ENCODE measurements around the gene OPTC.
"Not testable (repeated sequence)": the region's sequence is repeated elsewhere in the genome, so short reads cannot be mapped to it uniquely, and the experiment has no call there.

The OPTC gene

DNA sequence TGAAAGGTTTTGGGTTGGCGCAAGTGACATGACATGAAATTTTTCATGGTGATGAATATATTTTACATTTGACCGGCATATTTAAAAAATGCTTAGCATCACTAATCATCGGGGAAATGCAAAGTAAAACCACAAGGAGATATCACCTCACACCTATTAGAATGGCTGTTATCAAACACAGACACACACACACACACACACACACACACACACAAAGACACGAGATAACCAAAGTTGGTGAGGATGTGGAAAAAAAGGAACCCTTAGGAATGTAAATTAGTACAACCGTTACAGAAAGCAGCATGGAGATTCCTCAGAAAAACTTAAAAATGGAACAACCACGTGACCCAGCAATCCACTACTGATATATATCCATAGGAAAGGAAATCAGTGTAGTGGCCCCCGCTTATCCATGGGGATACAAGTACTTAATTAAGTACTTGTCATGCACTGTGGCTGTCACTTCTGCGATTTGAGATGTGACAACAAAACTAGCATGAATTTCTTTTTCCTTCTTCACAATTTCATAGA lies 34.2 kb upstream of the OPTC start:
- no peak overlapping the region for H3K4me3 Mint-ChIP-seq
- no peaks in the 10 kb centered on the region for H3K36me3 Mint-ChIP-seq
- H3K9me3 Mint-ChIP-seq (ENCODE audit: low read depth), result no peaks in the 10 kb centered on the region
- peaks cover 6% of the 10 kb centered on the region for H3K27me3 Mint-ChIP-seq
- H3K4me1 Mint-ChIP-seq (ENCODE audit: low read depth), result no peaks in the 10 kb centered on the region
- no peak overlapping the region for H3K27ac Mint-ChIP-seq

- no peaks in the 10 kb centered on the region for H3K36me3 Mint-ChIP-seq
- H3K4me1 Mint-ChIP-seq (ENCODE audit: low read depth), result no peaks in the 10 kb centered on the region
- no peak overlapping the region for H3K27ac Mint-ChIP-seq
- H3K27me3 Mint-ChIP-seq, result peaks cover 6% of the 10 kb centered on the region
- no peak overlapping the region for H3K4me3 Mint-ChIP-seq
- no peaks in the 10 kb centered on the region for H3K9me3 Mint-ChIP-seq (ENCODE audit: low read depth)
Observed at GRCh38 chr1:203461717-203462116, 32.2 kb upstream of the OPTC start.

DNA sequence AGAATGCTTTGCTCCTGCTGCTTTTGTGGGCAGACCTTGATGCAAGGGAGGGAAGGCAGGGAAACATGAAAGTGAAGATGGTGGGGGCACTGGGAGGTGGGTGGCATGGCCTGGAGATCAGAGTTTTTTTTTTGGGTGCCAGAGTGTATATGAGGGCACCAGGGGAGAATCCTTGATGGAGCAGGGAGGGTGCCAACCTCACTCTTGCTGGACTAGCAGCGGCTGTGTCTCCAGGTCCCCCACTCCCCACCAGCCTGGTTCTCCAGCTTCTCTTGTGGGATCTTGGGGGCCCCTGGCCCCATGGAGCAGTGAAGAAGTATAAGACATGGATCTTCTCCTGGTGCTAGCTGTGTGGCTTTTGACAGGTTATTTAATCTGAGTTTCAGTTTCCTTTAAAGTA lies 31.8 kb upstream of the OPTC start:
- Mint-ChIP-seq H3K4me3 (no peak overlapping the region), H3K4me1 (ENCODE audit: low read depth) (no peaks in the 10 kb centered on the region), H3K36me3 (no peaks in the 10 kb centered on the region), H3K27ac (no peak overlapping the region), H3K27me3 (peaks cover 6% of the 10 kb centered on the region), H3K9me3 (ENCODE audit: low read depth) (no peaks in the 10 kb centered on the region)

DNA sequence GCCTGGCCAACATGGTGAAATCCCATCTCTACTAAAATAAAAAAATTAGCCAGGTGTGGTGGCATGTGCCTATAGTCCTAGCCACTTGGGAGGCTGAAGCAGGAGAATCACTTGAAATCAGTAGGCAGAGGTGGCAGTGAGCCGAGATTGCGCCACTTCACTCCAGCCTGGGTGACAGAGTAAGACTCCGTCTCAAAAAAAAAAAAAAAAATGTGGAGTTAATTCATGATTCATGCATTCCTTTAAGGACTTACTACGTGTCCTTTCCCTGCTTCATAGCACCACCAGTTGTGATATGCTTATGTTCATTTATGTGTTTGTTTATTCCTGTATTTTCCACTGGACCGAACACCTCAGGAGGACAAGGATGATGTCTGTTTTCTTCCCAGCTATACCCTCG lies 31.1 kb upstream of the OPTC start:
- no peaks in the 10 kb centered on the region for H3K36me3 Mint-ChIP-seq
- H3K27ac Mint-ChIP-seq, result no peak overlapping the region
- H3K9me3 Mint-ChIP-seq (ENCODE audit: low read depth), result no peaks in the 10 kb centered on the region
- H3K27me3 Mint-ChIP-seq, result peaks cover 8% of the 10 kb centered on the region
- no peak overlapping the region for H3K4me3 Mint-ChIP-seq
- no peaks in the 10 kb centered on the region for H3K4me1 Mint-ChIP-seq (ENCODE audit: low read depth)

- Mint-ChIP-seq H3K36me3 (no peaks in the 10 kb centered on the region), H3K4me3 (no peak overlapping the region), H3K4me1 (ENCODE audit: low read depth) (no peaks in the 10 kb centered on the region), H3K27ac (no peak overlapping the region), H3K9me3 (ENCODE audit: low read depth) (no peaks in the 10 kb centered on the region), H3K27me3 (peaks cover 8% of the 10 kb centered on the region)
Observed at GRCh38 chr1:203463469-203464062, 30.4 kb upstream of the OPTC start.

DNA sequence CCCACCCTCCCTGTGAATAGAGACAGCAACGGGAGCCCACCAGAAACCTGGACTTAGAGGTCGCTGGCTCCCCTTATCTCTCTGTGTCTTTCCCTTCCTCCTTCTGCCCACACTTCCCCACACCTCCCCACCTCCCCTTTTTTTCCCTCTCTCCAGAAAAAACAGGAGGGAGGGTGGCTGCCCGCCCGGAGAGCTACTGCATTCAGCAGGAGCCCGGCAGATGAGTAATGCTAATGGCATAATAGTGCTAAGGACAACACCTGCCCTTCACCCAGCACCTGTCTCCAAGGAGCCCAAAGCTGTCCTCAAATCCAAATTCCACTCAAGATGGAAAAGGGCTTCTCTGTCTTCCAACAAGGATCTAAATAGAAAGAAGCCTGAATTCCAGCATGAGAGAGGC lies 29.7 kb upstream of the OPTC start:
- no peaks in the 10 kb centered on the region for H3K4me1 Mint-ChIP-seq (ENCODE audit: low read depth)
- H3K27ac Mint-ChIP-seq, result no peak overlapping the region
- H3K4me3 Mint-ChIP-seq, result no peak overlapping the region
- no peaks in the 10 kb centered on the region for H3K9me3 Mint-ChIP-seq (ENCODE audit: low read depth)
- H3K27me3 Mint-ChIP-seq, result peaks cover 10% of the 10 kb centered on the region
- no peaks in the 10 kb centered on the region for H3K36me3 Mint-ChIP-seq

- Mint-ChIP-seq H3K9me3 (ENCODE audit: low read depth) (no peaks in the 10 kb centered on the region), H3K4me3 (no peak overlapping the region), H3K4me1 (ENCODE audit: low read depth) (no peaks in the 10 kb centered on the region), H3K36me3 (no peaks in the 10 kb centered on the region), H3K27ac (no peak overlapping the region), H3K27me3 (peaks cover 10% of the 10 kb centered on the region)
Observed at GRCh38 chr1:203464743-203465142, 29.2 kb upstream of the OPTC start.

DNA sequence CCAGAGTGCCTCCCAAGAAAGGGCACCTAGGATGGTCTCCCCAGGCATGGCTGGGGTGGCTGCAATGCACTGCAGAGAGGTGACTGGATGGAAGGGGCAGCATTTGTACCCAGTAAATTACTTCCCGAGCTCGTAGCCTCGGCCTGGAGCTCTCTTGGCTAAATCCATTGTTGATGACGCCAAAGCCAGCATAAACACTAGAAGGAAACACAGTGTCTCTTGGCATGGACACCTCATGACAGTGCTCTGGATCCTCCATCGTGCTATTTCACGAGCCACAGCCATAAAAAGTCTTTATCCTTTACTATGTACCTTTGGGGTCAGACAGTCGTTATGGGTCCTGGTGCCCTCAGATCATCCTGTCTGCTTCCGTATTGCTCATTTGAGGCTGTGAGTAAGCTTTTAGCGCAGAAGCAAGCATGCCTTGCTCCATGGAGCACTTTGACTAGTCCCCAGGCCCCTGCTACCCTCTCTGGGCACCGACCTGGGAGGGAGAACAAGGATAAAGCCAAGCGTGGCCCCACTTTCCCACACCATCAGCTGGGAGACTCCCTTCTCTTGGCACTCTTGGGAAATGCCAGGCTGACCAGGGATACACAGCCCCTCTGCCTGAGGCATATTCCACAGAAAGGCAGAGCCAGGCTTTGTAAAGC lies 28.7 kb upstream of the OPTC start:
- Mint-ChIP-seq H3K36me3 (no peaks in the 10 kb centered on the region), H3K27me3 (peaks cover 9% of the 10 kb centered on the region), H3K4me3 (no peak overlapping the region), H3K9me3 (ENCODE audit: low read depth) (no peaks in the 10 kb centered on the region), H3K27ac (no peak overlapping the region), H3K4me1 (ENCODE audit: low read depth) (no peaks in the 10 kb centered on the region)

GRCh38 chr1:203465948-203466347 lies 28.0 kb upstream of the OPTC start:
- no peaks in the 10 kb centered on the region for H3K36me3 Mint-ChIP-seq
- no peaks in the 10 kb centered on the region for H3K4me1 Mint-ChIP-seq (ENCODE audit: low read depth)
- no peak overlapping the region for H3K4me3 Mint-ChIP-seq
- peaks cover 8% of the 10 kb centered on the region for H3K27me3 Mint-ChIP-seq
- no peaks in the 10 kb centered on the region for H3K9me3 Mint-ChIP-seq (ENCODE audit: low read depth)
- no peak overlapping the region for H3K27ac Mint-ChIP-seq

- H3K27ac Mint-ChIP-seq; H3K36me3 Mint-ChIP-seq; H3K4me3 Mint-ChIP-seq; H3K9me3 Mint-ChIP-seq (ENCODE audit: low read depth); H3K4me1 Mint-ChIP-seq (ENCODE audit: low read depth); H3K27me3 Mint-ChIP-seq: not testable (repeated sequence)
Observed at GRCh38 chr1:203466906-203467549, 26.9 kb upstream of the OPTC start.

DNA sequence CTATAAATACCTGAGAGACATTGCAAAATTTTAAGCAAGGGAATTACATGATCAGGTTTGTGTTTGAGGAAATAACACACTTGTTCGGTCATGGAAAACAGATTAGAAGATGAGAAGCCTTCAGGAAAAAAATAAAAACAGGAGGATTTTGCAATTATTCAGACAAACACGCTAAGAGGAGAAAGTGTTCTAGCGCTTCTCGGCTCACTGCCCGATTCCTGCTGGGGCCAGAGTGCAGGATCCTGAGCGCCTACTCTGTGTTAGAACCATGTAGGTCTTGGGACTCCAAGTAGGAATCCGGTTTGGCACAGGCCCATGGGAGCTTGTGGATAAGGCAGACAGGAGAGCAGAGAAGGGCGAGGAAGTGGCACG lies 26.4 kb upstream of the OPTC start:
- H3K36me3 Mint-ChIP-seq, result no peaks in the 10 kb centered on the region
- H3K27me3 Mint-ChIP-seq, result peaks cover 5% of the 10 kb centered on the region
- no peak overlapping the region for H3K27ac Mint-ChIP-seq
- no peaks in the 10 kb centered on the region for H3K9me3 Mint-ChIP-seq (ENCODE audit: low read depth)
- H3K4me1 Mint-ChIP-seq (ENCODE audit: low read depth), result no peaks in the 10 kb centered on the region
- H3K4me3 Mint-ChIP-seq, result no peak overlapping the region

DNA sequence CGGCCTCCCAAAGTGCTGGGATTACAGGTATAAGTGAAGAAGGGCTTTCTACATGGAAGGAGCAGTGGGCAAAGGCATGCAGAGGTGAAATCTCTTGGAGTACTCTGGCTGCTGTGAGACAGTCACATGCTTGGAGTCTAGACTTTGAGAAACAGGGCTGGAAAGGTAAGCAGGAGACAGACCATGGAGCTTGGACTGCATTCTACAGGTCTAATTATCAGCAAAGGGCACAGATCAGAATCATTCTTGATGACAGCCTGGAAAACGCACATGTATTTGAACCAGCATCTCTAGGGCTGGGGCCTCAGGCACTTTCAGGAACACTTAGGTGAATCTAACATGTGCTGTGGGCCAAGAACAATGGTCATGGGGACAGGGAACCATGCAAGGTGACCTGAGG lies 25.6 kb upstream of the OPTC start:
- Mint-ChIP-seq H3K4me3 (no peak overlapping the region), H3K9me3 (ENCODE audit: low read depth) (no peaks in the 10 kb centered on the region), H3K27me3 (peaks cover 5% of the 10 kb centered on the region), H3K36me3 (no peaks in the 10 kb centered on the region), H3K27ac (no peak overlapping the region), H3K4me1 (ENCODE audit: low read depth) (no peaks in the 10 kb centered on the region)

- Mint-ChIP-seq H3K27me3 (peaks cover 7% of the 10 kb centered on the region), H3K36me3 (no peaks in the 10 kb centered on the region), H3K27ac (no peak overlapping the region), H3K4me3 (no peak overlapping the region), H3K9me3 (ENCODE audit: low read depth) (no peaks in the 10 kb centered on the region), H3K4me1 (ENCODE audit: low read depth) (no peaks in the 10 kb centered on the region)
Observed at GRCh38 chr1:203470240-203470639, 23.7 kb upstream of the OPTC start.

- Mint-ChIP-seq H3K4me3 (no peak overlapping the region), H3K27ac (no peak overlapping the region), H3K36me3 (no peaks in the 10 kb centered on the region), H3K9me3 (ENCODE audit: low read depth) (no peaks in the 10 kb centered on the region), H3K27me3 (peaks cover 12% of the 10 kb centered on the region), H3K4me1 (ENCODE audit: low read depth) (no peaks in the 10 kb centered on the region)
Observed at GRCh38 chr1:203471841-203472240, 22.1 kb upstream of the OPTC start.

DNA sequence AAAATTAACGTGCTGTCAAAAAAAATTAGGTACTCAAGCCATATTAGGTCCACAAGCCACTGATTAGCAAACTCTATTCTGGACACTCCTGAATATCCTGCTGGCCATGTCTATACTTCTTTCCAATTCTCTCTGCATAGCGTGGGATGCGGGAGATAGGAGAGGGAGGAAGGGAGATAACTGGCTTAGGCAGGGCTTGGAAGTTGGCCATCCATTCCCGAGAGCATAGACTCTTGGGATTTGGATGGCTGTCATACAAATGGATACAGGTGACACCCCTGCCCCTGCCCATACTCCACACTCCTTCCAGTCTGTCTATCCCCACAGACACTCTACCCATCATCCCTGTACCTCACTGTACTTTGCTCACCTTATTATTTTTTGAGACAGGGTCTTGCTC lies 20.7 kb upstream of the OPTC start:
- Mint-ChIP-seq H3K27me3 (peaks cover 11% of the 10 kb centered on the region), H3K27ac (no peak overlapping the region), H3K4me3 (no peak overlapping the region), H3K36me3 (no peaks in the 10 kb centered on the region), H3K4me1 (ENCODE audit: low read depth) (no peaks in the 10 kb centered on the region), H3K9me3 (ENCODE audit: low read depth) (no peaks in the 10 kb centered on the region)

Measured in activated naive CD8-positive, alpha-beta T cell (primary cell).